D721Med (cell line): Measurements from ENCODE around the gene NAA15.

Experiments
- DNase-seq: peaks from one replicate; pipeline ENCODE4 v3.0.0; 2011; ENCODE audit warnings: low spot score; ENCODE audit not compliant: insufficient read length
- FAIRE-seq: peaks from 2 replicates; lab custom pipeline; 2011; peaks lifted over from hg19 to GRCh38; lab: Jason Lieb, UNC
- TF ChIP-seq, protein P1 (sequence below): IDR thresholded peaks from 2 replicates; pipeline ENCODE4 v1.5.1; 2012; ENCODE audit warnings: mild to moderate bottlenecking, control low read depth; ENCODE audit not compliant: insufficient read depth; ENCODE audit errors: missing control alignments

Gene NAA15

DNA sequence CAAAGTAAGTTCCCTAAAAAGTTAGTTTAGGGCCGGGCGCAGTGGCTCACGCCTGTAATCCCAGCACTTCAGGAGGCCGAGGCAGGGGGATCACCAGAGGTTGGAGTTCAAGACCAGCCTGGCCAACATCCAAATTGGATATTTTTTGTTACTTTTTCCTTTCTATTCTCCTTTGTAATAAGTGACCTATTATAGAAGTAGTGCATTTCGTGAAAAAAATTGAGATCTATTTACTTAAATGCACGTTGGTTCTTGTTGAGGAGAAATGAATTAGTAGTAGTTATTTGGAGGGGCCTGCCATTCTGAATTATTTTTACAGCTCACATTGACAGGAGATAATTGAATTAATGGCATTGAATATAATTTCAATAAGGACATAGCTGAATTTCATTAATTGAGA, 23.3 kb downstream of the NAA15 start:
- TF ChIP-seq, protein P1, sequence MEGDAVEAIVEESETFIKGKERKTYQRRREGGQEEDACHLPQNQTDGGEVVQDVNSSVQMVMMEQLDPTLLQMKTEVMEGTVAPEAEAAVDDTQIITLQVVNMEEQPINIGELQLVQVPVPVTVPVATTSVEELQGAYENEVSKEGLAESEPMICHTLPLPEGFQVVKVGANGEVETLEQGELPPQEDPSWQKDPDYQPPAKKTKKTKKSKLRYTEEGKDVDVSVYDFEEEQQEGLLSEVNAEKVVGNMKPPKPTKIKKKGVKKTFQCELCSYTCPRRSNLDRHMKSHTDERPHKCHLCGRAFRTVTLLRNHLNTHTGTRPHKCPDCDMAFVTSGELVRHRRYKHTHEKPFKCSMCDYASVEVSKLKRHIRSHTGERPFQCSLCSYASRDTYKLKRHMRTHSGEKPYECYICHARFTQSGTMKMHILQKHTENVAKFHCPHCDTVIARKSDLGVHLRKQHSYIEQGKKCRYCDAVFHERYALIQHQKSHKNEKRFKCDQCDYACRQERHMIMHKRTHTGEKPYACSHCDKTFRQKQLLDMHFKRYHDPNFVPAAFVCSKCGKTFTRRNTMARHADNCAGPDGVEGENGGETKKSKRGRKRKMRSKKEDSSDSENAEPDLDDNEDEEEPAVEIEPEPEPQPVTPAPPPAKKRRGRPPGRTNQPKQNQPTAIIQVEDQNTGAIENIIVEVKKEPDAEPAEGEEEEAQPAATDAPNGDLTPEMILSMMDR, result no peak
- no peak for DNase-seq
- FAIRE-seq, result no peak

DNA sequence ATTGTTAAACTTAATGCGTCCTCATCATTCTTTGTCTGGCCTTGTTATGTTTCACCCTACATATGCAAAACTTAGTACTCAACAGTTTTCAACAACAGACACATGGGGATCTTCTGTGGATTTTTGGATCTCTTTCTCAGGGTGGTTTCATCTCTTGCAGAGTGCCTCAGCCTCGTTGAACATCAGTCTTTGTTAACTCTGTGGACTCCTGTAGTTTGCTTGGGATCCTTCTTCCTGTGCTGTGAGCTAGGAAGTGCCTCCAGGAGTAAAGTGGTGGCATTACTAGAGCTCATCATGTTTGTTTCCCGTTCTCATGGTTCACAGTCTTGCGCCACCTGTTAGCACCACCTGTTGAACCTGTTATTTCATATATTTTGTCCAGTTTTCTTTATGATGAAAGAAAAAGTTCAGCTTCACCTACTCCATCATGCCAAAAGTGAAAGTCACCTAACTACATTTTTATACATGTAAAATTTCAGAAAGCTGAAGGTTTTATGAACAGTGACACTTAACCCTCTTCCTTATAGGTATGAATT, 28.4 kb downstream of the NAA15 start:
- FAIRE-seq, result no peak
- no peak for DNase-seq
- TF ChIP-seq, protein P1, result no peak

DNA sequence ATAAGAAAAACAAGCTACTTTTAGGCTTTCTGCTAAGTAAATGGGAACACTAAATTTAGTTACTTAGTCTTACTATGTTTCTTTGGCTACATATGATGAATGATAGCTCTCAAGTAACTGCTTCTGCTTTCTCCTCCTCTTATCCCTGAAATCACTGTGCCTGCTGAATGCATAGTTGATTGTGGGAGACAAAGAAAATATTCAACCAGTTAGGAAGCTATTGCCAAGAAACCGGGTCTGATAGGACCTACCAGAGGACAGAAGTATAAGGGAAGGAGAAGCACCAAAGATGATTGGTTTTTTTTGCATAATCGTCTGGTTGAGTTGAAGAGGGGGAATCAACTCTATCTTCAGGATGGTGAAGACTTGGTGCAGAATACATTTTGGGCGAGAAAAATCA, 29.0 kb downstream of the NAA15 start:
- TF ChIP-seq, protein P1, result no peak
- no peak for DNase-seq
- no peak for FAIRE-seq

DNA sequence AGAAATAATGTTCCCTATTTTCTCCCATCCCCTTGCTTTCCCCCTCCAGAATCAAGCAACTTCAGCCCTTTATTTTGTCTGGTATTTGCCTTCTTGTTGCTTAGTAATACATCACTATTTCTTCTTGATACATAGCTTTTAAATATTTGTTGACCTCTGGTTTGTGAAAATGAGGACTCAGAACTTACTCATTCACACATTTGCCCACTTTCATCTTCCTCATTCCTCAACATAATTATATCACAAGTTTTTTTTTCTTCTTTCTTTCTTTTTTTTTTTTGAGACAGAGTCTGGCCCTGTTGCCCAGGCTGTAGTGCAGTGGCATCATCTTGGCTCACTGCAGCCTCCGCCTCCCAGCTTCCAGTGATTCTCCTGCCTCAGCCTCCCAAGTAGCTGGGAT, 29.9 kb downstream of the NAA15 start:
- no peak for DNase-seq
- FAIRE-seq, result no peak
- TF ChIP-seq, protein P1, result no peak

DNA sequence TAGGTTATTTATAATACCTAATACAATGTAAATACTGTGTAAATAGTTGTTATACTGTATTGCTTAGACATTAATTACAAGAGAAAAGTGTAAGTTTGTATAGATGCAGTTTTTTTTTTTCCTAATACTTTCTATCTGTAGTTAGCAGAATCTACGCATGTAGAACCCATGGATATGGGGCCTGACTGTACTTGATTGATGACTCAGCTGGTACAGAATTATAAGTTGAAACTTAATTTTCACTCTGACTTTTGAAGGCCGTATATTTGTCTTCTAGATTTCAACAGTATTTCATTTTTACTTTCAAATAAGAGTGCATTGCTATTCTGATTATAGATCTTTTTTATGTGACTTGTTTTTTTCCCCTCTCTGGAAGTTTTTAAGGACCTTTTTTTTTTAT, 31.7 kb downstream of the NAA15 start:
- DNase-seq (no peak), FAIRE-seq (no peak)
- TF ChIP-seq, protein P1, result no peak

DNA sequence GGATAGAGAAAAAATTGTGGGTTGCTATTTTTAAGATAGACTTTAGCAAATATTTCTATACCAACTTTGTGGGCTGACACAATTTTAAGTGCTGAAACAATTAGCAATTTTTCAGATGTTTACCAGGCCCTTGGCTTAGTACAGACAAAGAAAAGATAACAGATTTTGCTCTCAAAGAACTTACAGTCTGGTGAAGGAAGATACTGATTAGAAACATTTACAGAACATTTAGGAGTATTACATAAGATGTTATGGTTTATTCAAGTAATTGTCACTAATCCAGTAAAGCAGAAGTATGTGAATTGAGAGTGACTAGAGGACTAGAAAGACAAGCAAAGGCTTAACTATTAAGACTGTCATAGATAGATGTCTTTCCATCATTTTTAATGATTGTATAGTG, 36.3 kb downstream of the NAA15 start:
- FAIRE-seq (no peak), DNase-seq (no peak)
- TF ChIP-seq, protein P1, result no peak

DNA sequence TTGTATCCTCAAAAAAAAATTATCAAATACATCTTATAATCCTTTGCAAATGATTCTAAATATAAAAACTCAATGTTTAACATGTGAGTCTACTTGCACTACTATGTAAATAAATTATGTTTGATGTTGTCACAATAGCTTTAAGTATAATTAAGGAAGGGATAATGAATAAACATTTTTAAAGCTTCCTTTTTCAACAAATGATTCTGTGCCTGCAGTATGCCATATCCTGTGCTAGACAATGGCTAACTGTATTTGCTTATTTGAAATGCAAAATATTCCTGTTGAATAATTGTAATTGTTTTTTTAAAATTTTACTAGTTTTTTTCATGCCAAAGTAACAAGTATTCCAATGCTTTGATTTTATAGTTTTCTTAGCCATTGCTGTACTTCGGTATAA, 60.0 kb downstream of the NAA15 start:
- TF ChIP-seq, protein P1, result no peak
- DNase-seq (no peak), FAIRE-seq (no peak)
